ENCODE data around the gene KRT8.
"Not testable (repeated sequence)": the region's sequence is repeated elsewhere in the genome, so short reads cannot be mapped to it uniquely, and the experiment has no call there.

KRT8 gene

DNA sequence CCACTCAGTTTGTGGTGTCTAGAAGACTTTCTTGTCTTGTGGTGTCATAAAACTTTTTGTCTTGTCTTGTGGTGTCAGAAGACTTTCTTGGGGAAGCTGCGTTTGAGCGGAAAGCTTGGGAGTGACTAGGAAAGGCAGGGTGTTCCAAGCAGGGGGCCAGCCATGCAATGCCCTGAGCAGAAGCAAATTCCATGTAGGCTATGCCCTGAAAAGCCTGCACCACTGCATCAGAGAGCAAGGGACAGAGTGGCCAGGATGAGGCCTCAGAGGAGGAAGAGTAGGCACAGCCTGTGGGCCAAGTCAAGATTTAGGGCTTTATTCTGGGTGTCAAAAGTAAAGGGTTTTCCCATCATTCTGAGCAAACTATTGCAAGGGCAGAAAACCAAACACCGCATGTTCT, 14.5 kb downstream of the KRT8 start:
- TF ChIP-seq CTCF (IDR thresholded peaks at IDR 0.05; ENCODE audit: control insufficient read depth, insufficient read depth, low read depth, low read length, missing control alignments): no peak
- no peak for DNase-seq (ENCODE audit: low read depth)
- no peak overlapping the region for H3K4me3 ChIP-seq (ENCODE audit: control insufficient read depth, low read depth, low read length)

DNA sequence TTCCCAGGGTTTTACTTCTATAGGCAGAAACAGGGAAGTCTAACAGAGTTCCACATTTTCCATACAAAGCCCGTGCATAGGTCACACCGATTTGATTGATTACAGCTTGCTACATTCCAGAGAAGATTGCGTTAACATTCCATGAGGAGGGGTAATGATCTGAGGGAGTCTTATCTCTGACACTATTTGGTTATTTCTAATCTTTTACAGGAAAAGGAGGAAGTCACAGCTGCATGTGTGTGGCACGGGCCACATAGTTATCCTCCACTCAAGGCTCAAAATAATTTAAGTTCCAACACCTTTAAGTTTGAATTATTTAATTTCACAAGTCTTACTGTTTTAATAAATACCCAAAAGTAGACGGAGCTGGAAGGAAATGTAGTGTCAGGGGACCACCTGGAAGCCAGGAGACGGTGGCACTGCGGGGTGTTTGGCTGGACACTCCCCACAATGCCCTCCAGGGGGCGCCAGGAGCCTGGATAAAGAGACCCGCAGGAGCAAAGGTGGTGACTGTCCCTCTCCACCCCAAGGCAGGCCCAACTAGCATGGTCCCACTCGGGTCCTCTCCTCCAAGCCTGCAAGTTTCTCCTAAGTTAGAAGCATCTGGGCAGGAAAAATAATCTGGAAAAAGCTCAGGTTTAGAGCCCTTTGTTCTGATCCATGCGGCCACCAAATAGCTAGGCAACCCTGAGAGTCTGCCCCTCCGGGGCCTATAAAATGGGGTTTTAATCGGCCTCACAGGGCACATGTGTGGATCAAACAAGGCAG, 20.2 kb downstream of the KRT8 start:
- no peak overlapping the region for H3K4me3 ChIP-seq (ENCODE audit: control insufficient read depth, low read depth, low read length)
- DNase-seq (ENCODE audit: low read depth): no peak

GRCh38 chr12:52880499-52880898, 24.4 kb downstream of the KRT8 start:
- not testable (repeated sequence) for H3K4me3 ChIP-seq (ENCODE audit: control insufficient read depth, low read depth, low read length); DNase-seq (ENCODE audit: low read depth)

More for the DNA sequence above, 20.2 kb downstream of the KRT8 start:
- TF ChIP-seq CTCF (IDR thresholded peaks at IDR 0.05; ENCODE audit: control insufficient read depth, insufficient read depth, low read depth, low read length, missing control alignments): peak; percentile 91

- peak overlapping the region; percentile 24 for H3K4me3 ChIP-seq (ENCODE audit: control insufficient read depth, low read depth, low read length)
- peak; percentile 93 for TF ChIP-seq CTCF (IDR thresholded peaks at IDR 0.05; ENCODE audit: control insufficient read depth, insufficient read depth, low read depth, low read length, missing control alignments)
- peak; percentile 63 for DNase-seq (ENCODE audit: low read depth)
Observed at GRCh38 chr12:52879394-52880351, 25.2 kb downstream of the KRT8 start.

- H3K4me3 ChIP-seq (ENCODE audit: control insufficient read depth, low read depth, low read length): no peak overlapping the region; the same call in 1 of the 2 replicates
Observed at GRCh38 chr12:52878507-52879393, 26.1 kb downstream of the KRT8 start.

DNA sequence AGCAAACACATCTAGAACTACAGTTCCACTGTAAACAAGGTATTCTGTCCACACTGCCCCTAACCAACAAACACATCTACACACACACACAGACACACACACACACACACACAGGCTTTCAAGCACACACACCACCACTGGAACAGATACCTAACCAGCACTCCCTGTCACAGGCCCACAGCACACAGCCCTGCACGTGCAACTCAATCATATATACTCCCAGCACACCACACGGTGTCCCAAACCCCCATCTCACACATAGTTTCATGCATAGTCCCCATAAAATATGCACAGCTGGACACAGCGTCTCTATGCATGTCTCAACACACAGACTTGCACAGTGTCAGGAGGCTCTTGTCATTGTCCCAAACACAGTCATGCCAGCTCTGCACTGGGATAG, 27.6 kb downstream of the KRT8 start:
- TF ChIP-seq CTCF (IDR thresholded peaks at IDR 0.05; ENCODE audit: control insufficient read depth, insufficient read depth, low read depth, low read length, missing control alignments): no peak
- H3K4me3 ChIP-seq (ENCODE audit: control insufficient read depth, low read depth, low read length): no peak overlapping the region
- no peak for DNase-seq (ENCODE audit: low read depth)

More at GRCh38 chr12:52878507-52879393, 26.1 kb downstream of the KRT8 start:
- no peak for DNase-seq (ENCODE audit: low read depth)
- TF ChIP-seq CTCF (IDR thresholded peaks at IDR 0.05; ENCODE audit: control insufficient read depth, insufficient read depth, low read depth, low read length, missing control alignments): no peak
